ENCODE measurements around the gene CCDC85B. TPM values are rescaled to one million over a fixed set of nuclear protein-coding genes. Genes with fewer than 3 reads are reported as not detected.

CCDC85B gene
- total RNA-seq, 2 donors from 2014 or later: 115 to 172 TPM

GRCh38 chr11:65852508-65853245, 37.8 kb upstream of the CCDC85B start:
- no peak for DNase-seq (ENCODE audit: low spot score)
- H3K4me3 ChIP-seq: no peak overlapping the region
- peaks cover 0 to 7% of the 10 kb centered on the region in 2 donors for H3K9me3 ChIP-seq
- no peak for TF ChIP-seq CTCF (IDR thresholded peaks at IDR 0.05)
- no peak overlapping the region for H3K27ac ChIP-seq
- H3K4me1 ChIP-seq: peaks cover 0 to 20% of the 10 kb centered on the region in 2 donors
- peaks cover 53% of the 10 kb centered on the region for H3K36me3 ChIP-seq
- H3K27me3 ChIP-seq: no peaks in the 10 kb centered on the region

GRCh38 chr11:65853246-65853979, 37.1 kb upstream of the CCDC85B start:
- Histone ChIP-seq H3K27me3 (no peaks in the 10 kb centered on the region), H3K27ac (no peak overlapping the region), H3K4me1 (peaks cover 0 to 21% of the 10 kb centered on the region in 2 donors), H3K9me3 (peaks cover 0 to 7% of the 10 kb centered on the region in 2 donors), H3K4me3 (no peak overlapping the region), H3K36me3 (peaks cover 53% of the 10 kb centered on the region)
- TF ChIP-seq CTCF (IDR thresholded peaks at IDR 0.05): no peak
- DNase-seq (ENCODE audit: low spot score): no peak

GRCh38 chr11:65854161-65854592, 36.3 kb upstream of the CCDC85B start:
- Histone ChIP-seq H3K27me3 (no peaks in the 10 kb centered on the region), H3K4me3 (no peak overlapping the region), H3K27ac (no peak overlapping the region), H3K36me3 (peaks cover 53% of the 10 kb centered on the region), H3K9me3 (peaks cover 0 to 7% of the 10 kb centered on the region in 2 donors), H3K4me1 (peaks cover 0 to 29% of the 10 kb centered on the region in 2 donors)
- TF ChIP-seq CTCF (IDR thresholded peaks at IDR 0.05): no peak
- DNase-seq (ENCODE audit: low spot score): no peak

- Histone ChIP-seq H3K36me3 (peaks cover 53% of the 10 kb centered on the region), H3K9me3 (peaks cover 0 to 7% of the 10 kb centered on the region in 2 donors), H3K4me1 (peaks cover 0 to 35% of the 10 kb centered on the region in 2 donors), H3K27ac (no peak overlapping the region), H3K4me3 (no peak overlapping the region), H3K27me3 (no peaks in the 10 kb centered on the region)
- no peak for TF ChIP-seq CTCF (IDR thresholded peaks at IDR 0.05)
- DNase-seq (ENCODE audit: low spot score): no peak
Observed at GRCh38 chr11:65854852-65855837, 35.3 kb upstream of the CCDC85B start.

GRCh38 chr11:65855927-65856363, 34.5 kb upstream of the CCDC85B start:
- Histone ChIP-seq H3K4me3 (peak overlapping the region in 1 of 2 donors; percentile 98), H3K9me3 (peaks cover 0 to 7% of the 10 kb centered on the region in 2 donors), H3K27me3 (no peaks in the 10 kb centered on the region), H3K36me3 (peaks cover 50% of the 10 kb centered on the region), H3K4me1 (peaks cover 0 to 36% of the 10 kb centered on the region in 2 donors), H3K27ac (peak overlapping the region in 1 of 2 donors; percentile 96)
- no peak for TF ChIP-seq CTCF (IDR thresholded peaks at IDR 0.05)
- no peak for DNase-seq (ENCODE audit: low spot score)
